SK-N-SH treated with all-trans-retinoic acid at 6 μM for 48 hours (cell line): ENCODE measurements around the gene ATXN7.

Source experiments
- CREB5 ChIP-seq: fragments of 250-450 bp; sonication (Bioruptor Pico); IDR thresholded peaks from 2 replicates; pipeline ENCODE4 v1.5.1; 2020; ENCODE audit warnings: low read depth, mild to moderate bottlenecking, moderate library complexity
- CSDC2 ChIP-seq: fragments of 250-450 bp; sonication (Bioruptor Pico); IDR thresholded peaks from 2 replicates; pipeline ENCODE4 v1.5.0; 2020; ENCODE audit warnings: mild to moderate bottlenecking, moderate library complexity
- OSR1 ChIP-seq: fragments of 250-450 bp; sonication (Bioruptor Pico); IDR thresholded peaks from 2 replicates; pipeline ENCODE4 v1.8.0; 2022; ENCODE audit warnings: moderate library complexity, mild to moderate bottlenecking, inconsistent platforms
- PATZ1 ChIP-seq: fragments of 250-450 bp; sonication (Bioruptor Pico); IDR thresholded peaks from 2 replicates; pipeline ENCODE4 v1.8.0; 2020; ENCODE audit warnings: mild to moderate bottlenecking, moderate library complexity, borderline replicate concordance
- RARB ChIP-seq: fragments of 250-450 bp; sonication (Bioruptor Pico); IDR thresholded peaks from 2 replicates; pipeline ENCODE4 v1.8.0; 2021; ENCODE audit warnings: mild to moderate bottlenecking, moderate library complexity
- SNAI2 ChIP-seq: fragments of 250-450 bp; sonication (Bioruptor Pico); IDR thresholded peaks from 2 replicates; pipeline ENCODE4 v1.5.0; 2020; ENCODE audit warnings: mild to moderate bottlenecking, moderate library complexity
- ZC3H10 ChIP-seq: fragments of 250-450 bp; sonication (Bioruptor Pico); IDR thresholded peaks from 2 replicates; pipeline ENCODE4 v1.5.1; 2021; ENCODE audit warnings: mild to moderate bottlenecking, moderate library complexity
- ZNF70 ChIP-seq: fragments of 450-650 bp; formaldehyde crosslinking; IDR thresholded peaks from 2 replicates; pipeline ENCODE4 v1.5.0; 2020; ENCODE audit warnings: mild to moderate bottlenecking, moderate library complexity

GRCh38 chr3:63817225-63817624, 46.4 kb upstream of the ATXN7 start:
- TF ChIP-seq ZNF70 (CRISPR knock-in tag), result no peak
- no peak for TF ChIP-seq ZC3H10 (CRISPR knock-in tag)
- no peak for TF ChIP-seq OSR1 (CRISPR knock-in tag)
- no peak for TF ChIP-seq CSDC2 (CRISPR knock-in tag)
- TF ChIP-seq RARB (CRISPR knock-in tag), result no peak
- TF ChIP-seq PATZ1 (CRISPR knock-in tag), result no peak
- no peak for TF ChIP-seq SNAI2 (CRISPR knock-in tag)
- TF ChIP-seq CREB5, result no peak
